Bladder microvascular endothelial cell (primary cell): ENCODE data around the gene PRAME. TPM values are rescaled to one million over a fixed set of nuclear protein-coding genes. Genes with fewer than 3 reads are reported as not detected.

Experiments used
- total RNA-seq: library from RNA; depleted of rRNA; stranded (reverse); fragments of >200 nt; gene quantifications from 2 replicates; pipeline ENCODE4 v1.2.3, GENCODE V29; 2014

Gene PRAME
- not detected in 2 replicates for total RNA-seq

GRCh38 chr22:22558972-22559603 is at the start of gene PRAME:
TSS of gene PRAME (minus strand) at chr22:22559265. CDS start at chr22:22556832, 2,433 bp downstream.

DNA sequence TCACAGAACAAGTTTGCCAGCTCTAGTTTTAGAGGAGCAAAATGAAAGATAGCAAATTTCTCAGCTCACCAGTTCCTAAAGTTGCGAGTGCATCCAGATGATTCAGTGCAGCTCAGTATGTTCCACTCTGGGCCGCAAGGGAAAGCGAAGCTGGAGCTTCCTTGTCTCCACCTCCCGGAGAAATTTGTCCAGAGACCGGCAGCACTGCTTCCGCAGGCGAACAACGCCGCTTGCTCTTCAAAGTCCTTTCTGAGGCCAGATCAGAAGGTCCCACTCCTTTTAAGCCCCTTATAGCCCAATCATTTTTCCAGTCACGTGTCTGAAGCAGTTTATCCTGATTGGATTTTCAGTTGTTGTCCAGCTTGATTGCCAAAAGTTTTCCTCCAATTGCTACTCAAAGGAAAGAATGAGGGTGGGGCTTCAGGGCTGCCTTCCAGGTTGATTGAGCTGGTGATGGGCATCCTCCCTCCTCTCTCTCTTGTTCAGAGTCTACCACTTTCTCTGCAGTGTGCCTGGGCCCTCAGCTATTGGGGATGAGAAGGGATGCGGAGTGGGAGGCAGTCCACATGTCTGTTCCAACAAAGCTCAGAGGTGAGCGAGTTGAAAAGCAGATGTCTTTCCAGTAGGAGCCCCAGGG is 38.9 kb downstream of the PRAME start, which contains the start of gene ZNF280A:
TSS of gene ZNF280A (minus strand) at position 251 of the 637 bp plus-strand sequence. CDS start 4,640 bp downstream, outside the sequence.

DNA sequence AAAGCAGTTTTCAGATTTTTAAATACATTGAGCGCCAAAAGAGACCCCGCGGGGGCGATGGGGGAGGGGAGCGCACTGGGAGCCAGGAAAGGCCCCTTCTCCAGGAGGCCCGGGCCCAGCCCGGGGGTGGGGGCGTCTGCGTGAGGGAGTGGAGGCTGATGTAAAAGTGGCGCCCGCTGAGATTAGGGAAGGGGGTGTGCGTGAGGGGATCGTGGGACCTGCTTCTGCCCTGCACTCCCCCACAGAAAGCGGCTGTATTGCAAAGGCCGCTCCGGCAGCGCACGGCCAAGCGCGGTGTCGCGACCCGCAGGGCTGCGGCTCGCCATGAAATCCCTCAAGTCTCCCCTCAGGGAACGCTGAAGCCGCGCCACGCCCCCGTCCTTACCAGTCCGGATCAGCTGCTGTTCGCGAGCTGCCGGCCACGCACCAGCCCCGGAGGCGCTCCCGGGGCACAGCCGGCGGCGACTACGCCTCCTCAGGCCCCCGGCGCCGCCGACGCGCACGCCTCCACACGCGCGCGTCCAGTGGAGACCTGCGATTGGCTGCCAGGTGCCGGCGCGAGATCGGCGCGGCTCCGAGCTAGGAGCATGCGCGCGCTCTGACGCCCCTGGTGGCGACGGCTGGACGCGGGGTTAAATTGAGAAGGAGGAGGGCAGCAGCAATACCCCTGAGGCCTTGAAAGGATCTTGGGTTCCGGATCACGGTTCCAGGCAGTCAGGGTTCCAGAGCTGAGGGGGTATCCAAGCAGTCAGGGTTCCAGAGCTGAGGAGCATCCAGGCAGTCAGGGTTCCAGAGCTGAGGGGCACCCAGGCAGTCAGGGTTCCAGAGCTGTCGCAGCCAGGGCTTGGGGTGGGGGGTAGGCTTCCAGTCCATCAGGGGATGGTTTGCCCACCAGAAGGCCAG is 50.5 kb downstream of the PRAME start, which contains the start of gene ZNF280B:
TSS of gene ZNF280B (minus strand) at position 469 of the 903 bp plus-strand sequence. CDS start 19,344 bp downstream, outside the sequence.

Other genes starting within 250 kb of the PRAME start
- gene ZNF280B, start 50.5 kb downstream of the PRAME start, total RNA-seq: 0.16 and 0.88 TPM in 2 replicates
- not detected in 2 replicates for gene ZNF280A, start 39.0 kb downstream of the PRAME start, total RNA-seq
- gene GGTLC2, start 85.3 kb upstream of the PRAME start, total RNA-seq: not detected in 2 replicates